LHCN-M2 (cell line): Measurements from ENCODE around the gene INF2. TPM values are rescaled to one million over a fixed set of nuclear protein-coding genes. Genes with fewer than 3 reads are reported as not detected.

Experiments
- DNase-seq: peaks from one replicate; pipeline ENCODE4 v3.0.0-alpha.2; 2012; ENCODE audit warnings: low read depth
- total RNA-seq: library from RNA; depleted of rRNA; stranded (reverse); fragments of >200 nt; gene quantifications from 2 replicates; pipeline ENCODE4 v1.2.3, GENCODE V29; 2014

Gene INF2
- total RNA-seq, 1 experiment from 2014 or later: 78.1 TPM

GRCh38 chr14:104701383-104702076 is 12.1 kb downstream of the INF2 start:
- DNase-seq: no peak

DNA sequence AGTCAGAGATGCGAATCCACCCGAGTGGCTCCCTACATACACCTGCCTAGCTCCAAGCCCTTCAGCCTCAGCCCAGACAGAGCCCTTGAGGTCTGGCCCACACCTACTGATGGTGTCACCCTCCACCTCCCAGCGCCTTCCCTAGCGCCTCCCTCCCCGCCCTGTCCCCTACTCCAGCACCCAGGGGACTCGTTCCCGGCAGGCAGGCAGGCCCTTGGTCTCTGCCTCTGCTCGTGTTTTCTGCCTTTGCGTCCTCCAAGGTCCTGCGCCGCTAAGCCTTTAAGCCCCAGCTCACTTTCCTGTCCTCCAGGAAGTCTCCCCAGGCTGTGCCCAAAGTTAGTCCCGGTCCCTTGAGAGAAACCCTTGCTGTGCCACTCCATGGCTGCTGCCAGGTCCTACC is 12.7 kb downstream of the INF2 start:
- no peak for DNase-seq

- DNase-seq: no peak
These were observed 13.3 kb downstream of the INF2 start for GRCh38 chr14:104702673-104703072.

GRCh38 chr14:104703269-104703668 is 13.9 kb downstream of the INF2 start:
- no peak for DNase-seq

- no peak for DNase-seq
These were observed 14.8 kb downstream of the INF2 start for GRCh38 chr14:104704252-104704651.

DNA sequence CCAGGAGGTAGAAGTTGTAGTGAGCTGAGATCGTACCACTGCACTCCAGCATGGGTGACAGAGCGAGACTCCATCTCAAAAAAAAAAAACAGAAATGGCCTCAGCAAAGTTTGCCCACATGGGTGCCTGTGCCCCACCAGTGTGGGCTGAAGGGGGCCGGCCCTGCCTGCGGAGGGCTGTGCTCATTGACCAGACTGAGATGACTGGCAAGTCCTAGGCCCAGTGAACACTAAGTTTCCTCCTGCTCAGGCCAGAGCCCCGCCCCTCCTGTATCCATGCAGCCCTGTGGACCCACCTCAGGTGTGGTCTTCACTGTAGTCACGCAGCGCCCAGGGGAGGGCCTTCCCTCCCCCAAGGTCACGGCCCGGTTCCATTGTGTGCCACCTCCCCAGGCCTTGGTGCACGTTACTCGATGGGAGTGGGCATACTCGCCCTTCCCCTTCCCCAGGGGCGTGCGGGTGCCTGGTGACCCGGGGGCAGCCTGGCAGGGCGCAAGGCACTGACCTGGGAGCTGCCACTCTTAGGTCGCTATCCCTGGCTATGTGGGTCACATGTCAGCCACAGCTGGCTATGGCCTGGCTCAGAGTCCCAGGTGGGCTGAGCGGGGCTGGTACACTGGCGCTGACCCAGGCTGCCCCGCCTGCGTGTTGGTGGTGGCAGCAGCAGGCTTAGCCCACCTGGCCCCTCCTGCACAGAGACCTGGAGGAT is 16.1 kb downstream of the INF2 start:
- DNase-seq: no peak

- DNase-seq: peak; percentile 43
These were observed 17.6 kb downstream of the INF2 start for GRCh38 chr14:104706733-104707607.

DNA sequence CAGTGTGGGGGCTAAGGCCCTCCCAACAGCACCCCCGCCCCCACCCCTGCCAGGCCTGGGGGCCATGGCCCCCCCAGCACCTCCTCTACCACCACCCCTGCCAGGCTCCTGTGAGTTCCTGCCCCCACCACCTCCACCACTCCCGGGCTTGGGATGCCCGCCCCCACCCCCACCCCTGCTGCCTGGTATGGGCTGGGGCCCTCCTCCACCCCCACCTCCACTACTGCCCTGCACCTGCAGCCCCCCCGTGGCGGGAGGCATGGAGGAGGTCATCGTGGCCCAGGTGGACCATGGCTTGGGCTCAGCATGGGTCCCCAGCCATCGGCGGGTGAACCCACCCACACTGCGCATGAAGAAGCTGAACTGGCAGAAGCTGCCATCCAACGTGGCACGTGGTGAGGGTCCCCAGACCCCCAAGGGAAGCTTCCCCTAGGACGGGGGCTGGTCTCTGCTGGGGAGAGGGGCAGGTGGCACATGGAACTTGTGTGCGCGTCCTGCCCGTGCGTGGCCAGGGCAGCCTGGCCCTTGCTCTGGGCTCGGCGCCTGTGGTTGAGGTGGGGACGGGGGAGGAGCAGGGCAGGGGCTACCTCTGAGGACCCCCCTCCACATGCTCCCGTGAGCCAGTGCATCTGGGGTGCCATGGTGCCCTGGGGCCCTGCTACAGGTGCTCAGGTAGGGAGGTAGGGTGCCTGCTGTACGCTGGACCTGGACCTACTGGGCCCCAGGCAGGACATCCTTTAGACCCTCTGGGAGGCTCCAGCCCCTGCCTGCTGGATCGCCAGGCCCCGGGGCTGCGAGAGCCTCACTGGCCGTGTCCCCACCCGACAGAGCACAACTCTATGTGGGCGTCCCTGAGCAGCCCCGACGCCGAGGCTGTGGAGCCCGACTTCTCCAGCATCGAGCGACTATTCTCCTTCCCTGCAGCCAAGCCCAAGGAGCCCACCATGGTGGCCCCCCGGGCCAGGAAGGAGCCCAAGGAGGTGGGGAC is 18.5 kb downstream of the INF2 start:
- DNase-seq: no peak

- peak; percentile 48 for DNase-seq
These were observed 19.3 kb downstream of the INF2 start for GRCh38 chr14:104708606-104709268.

DNA sequence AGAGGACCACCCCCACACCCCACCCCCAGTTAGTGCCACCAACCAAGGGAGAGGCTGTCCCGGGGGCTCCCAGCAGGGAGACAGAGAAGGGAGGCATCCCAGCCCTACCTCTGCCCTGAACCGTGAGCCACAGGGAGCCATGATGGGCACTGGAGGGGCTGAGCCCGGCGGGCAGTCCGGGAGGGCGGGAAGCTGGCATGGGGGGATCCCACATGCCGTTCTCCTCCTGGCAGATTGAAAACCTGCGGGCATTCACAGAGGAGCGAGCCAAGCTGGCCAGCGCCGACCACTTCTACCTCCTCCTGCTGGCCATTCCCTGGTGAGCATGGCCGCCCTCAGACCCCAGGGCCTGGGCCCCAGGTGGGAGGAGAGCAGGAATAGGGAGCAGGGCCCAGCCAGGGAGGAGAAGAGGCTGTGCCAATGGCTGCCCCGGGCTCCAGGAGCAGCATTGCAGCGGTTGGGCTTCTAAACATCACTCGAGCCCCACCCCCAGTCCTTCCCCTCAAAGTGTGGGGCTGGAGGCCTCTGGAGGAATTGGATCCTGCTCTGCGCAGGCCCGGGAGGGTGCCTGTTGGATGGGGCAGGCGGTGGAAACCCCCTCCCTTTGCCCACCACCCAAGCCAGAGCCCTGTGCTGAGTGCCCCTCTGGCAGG is 20.1 kb downstream of the INF2 start:
- no peak for DNase-seq

DNA sequence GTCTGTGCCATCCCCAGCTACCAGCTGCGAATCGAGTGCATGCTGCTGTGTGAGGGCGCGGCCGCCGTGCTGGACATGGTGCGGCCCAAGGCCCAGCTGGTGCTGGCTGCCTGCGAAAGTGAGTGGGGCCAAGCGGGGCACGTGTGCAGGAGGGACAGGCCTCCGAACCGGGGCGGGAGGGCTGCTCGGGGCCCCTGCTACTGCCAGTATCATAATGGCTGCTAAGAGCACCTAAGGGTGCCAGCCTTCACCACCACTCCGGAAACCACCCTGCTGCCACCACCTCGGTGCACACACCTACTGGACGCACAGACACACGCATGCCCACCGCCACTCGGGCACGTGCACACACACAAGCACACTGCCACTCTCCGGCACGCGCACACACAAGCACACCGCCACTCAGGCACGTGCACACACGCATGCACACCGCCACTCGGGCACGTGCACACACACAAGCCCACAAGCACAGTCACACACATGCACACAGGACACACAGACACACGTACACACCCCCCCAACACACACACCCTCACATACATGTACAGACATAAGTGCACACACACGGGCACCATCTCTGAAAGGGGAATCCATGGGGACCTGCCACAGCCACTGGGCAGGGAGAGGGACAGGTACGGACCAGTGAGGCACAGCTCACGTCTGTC is 20.8 kb downstream of the INF2 start:
- DNase-seq: no peak

DNA sequence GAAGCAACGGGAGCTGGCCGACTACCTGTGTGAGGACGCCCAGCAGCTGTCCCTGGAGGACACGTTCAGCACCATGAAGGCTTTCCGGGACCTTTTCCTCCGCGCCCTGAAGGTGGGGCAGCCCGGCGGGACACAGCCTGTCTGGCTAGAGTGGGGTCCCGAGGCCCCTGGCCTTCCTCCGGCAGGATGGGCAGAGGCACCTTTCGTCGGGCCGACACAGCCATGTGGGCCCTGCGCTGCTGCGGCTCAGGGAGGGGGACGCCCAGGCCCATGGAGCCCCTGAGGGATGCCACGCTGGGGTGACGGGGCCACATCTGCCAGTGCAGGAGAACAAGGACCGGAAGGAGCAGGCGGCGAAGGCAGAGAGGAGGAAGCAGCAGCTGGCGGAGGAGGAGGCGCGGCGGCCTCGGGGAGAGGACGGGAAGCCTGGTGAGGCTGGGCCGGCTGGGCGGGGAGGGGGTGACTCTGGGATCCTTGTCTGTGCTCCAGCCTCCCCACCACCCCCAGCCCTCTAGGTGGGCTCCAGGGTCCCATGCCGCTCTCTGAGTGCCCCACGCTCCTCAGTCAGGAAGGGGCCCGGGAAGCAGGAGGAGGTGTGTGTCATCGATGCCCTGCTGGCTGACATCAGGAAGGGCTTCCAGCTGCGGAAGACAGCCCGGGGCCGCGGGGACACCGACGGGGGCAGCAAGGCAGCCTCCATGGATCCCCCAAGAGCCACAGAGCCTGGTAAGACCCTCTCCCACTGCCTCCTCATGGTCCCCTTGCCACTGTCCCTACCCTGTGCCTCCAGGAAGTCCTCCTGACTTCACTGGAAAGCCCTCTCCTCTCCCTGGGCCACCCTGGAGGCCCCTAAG is 23.7 kb downstream of the INF2 start:
- no peak for DNase-seq

DNA sequence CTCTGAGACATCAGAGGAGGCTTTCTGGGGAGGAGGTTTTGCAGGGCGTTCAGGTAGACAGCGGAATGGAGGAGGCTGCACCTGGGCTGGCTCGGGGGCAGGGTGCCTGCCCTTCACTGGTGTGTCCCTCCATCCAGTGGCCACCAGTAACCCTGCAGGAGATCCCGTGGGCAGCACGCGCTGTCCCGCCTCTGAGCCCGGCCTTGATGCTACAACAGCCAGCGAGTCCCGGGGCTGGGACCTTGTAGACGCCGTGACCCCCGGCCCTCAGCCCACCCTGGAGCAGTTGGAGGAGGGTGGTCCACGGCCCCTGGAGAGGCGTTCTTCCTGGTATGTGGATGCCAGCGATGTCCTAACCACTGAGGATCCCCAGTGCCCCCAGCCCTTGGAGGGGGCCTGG is 24.6 kb downstream of the INF2 start:
- DNase-seq: no peak

GRCh38 chr14:104714681-104715080 is 25.3 kb downstream of the INF2 start:
- no peak for DNase-seq

DNA sequence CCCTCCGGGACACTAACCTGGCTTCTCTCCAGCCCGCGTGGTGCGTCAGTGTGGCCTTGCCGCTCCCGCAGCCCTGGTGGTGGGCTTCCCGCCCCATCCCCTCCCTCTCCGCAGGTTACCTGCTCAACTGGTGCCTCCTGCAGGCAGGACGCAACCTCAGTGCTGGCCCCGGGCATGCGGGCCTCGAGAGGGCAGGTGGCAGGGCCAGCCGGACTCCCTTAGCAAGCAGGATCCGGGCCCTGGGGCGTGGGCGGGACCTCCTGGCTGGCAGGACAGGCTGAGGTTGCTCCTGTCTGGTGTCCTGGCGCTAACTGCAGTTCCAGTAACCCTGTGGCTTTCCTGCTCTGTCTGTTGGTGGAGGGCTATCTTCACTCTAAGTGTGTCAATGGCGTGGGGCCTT is 26.0 kb downstream of the INF2 start:
- DNase-seq: no peak

GRCh38 chr14:104715871-104716270 is 26.5 kb downstream of the INF2 start:
- DNase-seq: no peak

DNA sequence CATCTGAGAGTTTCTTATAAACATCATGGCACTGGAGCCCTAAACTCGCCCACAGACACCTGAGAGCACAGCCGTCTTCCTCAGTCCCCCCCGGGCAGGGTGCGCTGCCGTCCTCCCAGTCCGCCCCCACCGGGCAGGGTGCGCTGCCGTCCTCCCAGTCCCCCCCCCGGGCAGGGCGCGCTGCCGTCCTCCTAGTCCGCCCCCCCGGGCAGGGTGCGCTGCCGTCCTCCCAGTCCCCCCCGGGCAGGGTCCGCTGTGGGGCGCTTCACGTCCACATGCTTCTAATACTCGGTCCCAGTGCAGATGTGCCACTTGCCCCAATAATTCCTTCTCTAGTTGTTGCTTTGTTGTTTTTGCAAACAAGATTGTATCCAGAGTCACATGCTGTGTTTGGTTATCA is 27.7 kb downstream of the INF2 start:
- DNase-seq: no peak

DNA sequence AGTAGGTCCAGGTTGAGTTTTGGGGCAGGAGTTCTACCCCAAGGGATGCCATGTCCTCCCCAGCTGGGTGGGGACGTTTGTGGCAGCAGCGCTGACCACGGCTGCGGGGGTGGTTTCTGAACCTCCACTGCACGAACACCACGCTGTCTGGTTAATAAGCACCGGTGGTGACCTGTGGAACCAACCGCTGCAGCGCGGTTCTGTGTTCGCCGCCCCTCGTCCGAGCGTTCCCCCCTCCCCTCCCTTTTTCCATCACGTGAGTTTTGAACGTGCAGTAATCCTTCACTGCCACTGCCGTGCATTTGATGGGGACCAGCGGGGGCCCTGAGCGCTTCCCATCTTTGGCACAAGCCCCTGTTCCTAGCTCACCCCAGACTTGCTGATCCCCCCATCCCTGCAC is 28.2 kb downstream of the INF2 start:
- no peak for DNase-seq

GRCh38 chr14:104718147-104718546 is 28.7 kb downstream of the INF2 start:
- no peak for DNase-seq
